Measurements from ENCODE around the gene BCKDHA.
"Not testable (repeated sequence)": the region's sequence is repeated elsewhere in the genome, so short reads cannot be mapped to it uniquely, and the experiment has no call there.

BCKDHA gene

GRCh38 chr19:41427647-41428480 lies 30.2 kb downstream of the BCKDHA start:
- FAIRE-seq = no peak

- FAIRE-seq = no peak
These were observed 30.9 kb downstream of the BCKDHA start for GRCh38 chr19:41428481-41428859.

- FAIRE-seq = no peak
These were observed 33.3 kb downstream of the BCKDHA start for GRCh38 chr19:41430922-41431321.

GRCh38 chr19:41431426-41432386 lies 34.1 kb downstream of the BCKDHA start:
- no peak for FAIRE-seq

- FAIRE-seq = no peak
These were observed 35.6 kb downstream of the BCKDHA start for GRCh38 chr19:41433171-41433570.

GRCh38 chr19:41434450-41434849 lies 36.8 kb downstream of the BCKDHA start:
- no peak for FAIRE-seq

- FAIRE-seq = not testable (repeated sequence)
These were observed 37.8 kb downstream of the BCKDHA start for GRCh38 chr19:41435376-41435775.

GRCh38 chr19:41435936-41436673 lies 38.5 kb downstream of the BCKDHA start:
- FAIRE-seq = no peak

GRCh38 chr19:41436674-41436951 lies 39.0 kb downstream of the BCKDHA start:
- FAIRE-seq = no peak

GRCh38 chr19:41437944-41438574 lies 40.4 kb downstream of the BCKDHA start:
- FAIRE-seq = no peak

- FAIRE-seq = peak; percentile 49
These were observed 42.0 kb downstream of the BCKDHA start, which contains the start of gene DMAC2 for GRCh38 chr19:41439441-41440222. TSS of gene DMAC2 (minus strand) at chr19:41439912. CDS start at chr19:41439899, 13 bp downstream.

- FAIRE-seq = no peak
These were observed 43.8 kb downstream of the BCKDHA start for GRCh38 chr19:41441321-41441945.

- no peak for FAIRE-seq
These were observed 45.1 kb downstream of the BCKDHA start, which contains the start of gene ERICH4 for GRCh38 chr19:41442473-41443355. TSS of gene ERICH4 (plus strand) at chr19:41443156. CDS start at chr19:41443170, 14 bp downstream.

GRCh38 chr19:41443813-41444455 lies 46.3 kb downstream of the BCKDHA start:
- no peak for FAIRE-seq

- FAIRE-seq = no peak
These were observed 48.0 kb downstream of the BCKDHA start for GRCh38 chr19:41445575-41445974.

GRCh38 chr19:41447732-41448332 lies 50.2 kb downstream of the BCKDHA start:
- FAIRE-seq = no peak

- no peak for FAIRE-seq
These were observed 51.7 kb downstream of the BCKDHA start for GRCh38 chr19:41449079-41449864.

GRCh38 chr19:41449865-41450178 lies 52.2 kb downstream of the BCKDHA start:
- FAIRE-seq = no peak
